GM12878 (cell line): ENCODE data around the gene IFNAR2. TPM values are rescaled to one million over a fixed set of nuclear protein-coding genes. Genes with fewer than 3 reads are reported as not detected.

ENCODE experiments used
- CHD2 ChIP-seq: IDR thresholded peaks from 2 replicates; pipeline ENCODE4 v1.6.1; 2011; ENCODE audit warnings: low read depth, low read length, improper control_type of control experiment, borderline replicate concordance
- EGR1 ChIP-seq, 2 experiments: IDR thresholded peaks; 1 replicate in 1 of 2; 2 replicates in 1 of 2; pipeline ENCODE4 v1.6.1; 2011 to 2012; ENCODE audit warnings: low read depth in 2 of 2, low read length in 2 of 2, borderline replicate concordance in 1 of 2, mild to moderate bottlenecking in 1 of 2, moderate library complexity in 1 of 2
- EP300 ChIP-seq, 2 experiments: fragments of 150-350 bp in 1 of 2; IDR thresholded peaks; 2 replicates each; pipeline ENCODE4 v1.6.1; 2011 to 2012; ENCODE audit warnings: low read depth in 2 of 2, low read length in 2 of 2, borderline replicate concordance in 1 of 2, improper control_type of control experiment in 1 of 2, inconsistent platforms in 1 of 2; ENCODE audit not compliant: control insufficient read depth in 1 of 2
- EZH2 ChIP-seq: IDR thresholded peaks from 2 replicates; pipeline ENCODE4 v1.6.1; 2012; ENCODE audit warnings: low read depth, mild to moderate bottlenecking, control low read depth, inconsistent platforms, low read length, borderline replicate concordance; ENCODE audit not compliant: control insufficient read depth
- KLF5 ChIP-seq: fragments of 450-650 bp; IDR thresholded peaks from 2 replicates; pipeline ENCODE4 v1.6.1; 2014; ENCODE audit warnings: mild to moderate bottlenecking; ENCODE audit not compliant: partially characterized antibody
- RB1 ChIP-seq: fragments of 450-650 bp; formaldehyde crosslinking; IDR thresholded peaks from 2 replicates; pipeline ENCODE4 v1.6.1; 2017; ENCODE audit warnings: mild to moderate bottlenecking, borderline replicate concordance
- SMARCA5 ChIP-seq: fragments of 450-650 bp; IDR thresholded peaks from 2 replicates; pipeline ENCODE4 v1.6.1; 2017; ENCODE audit warnings: mild to moderate bottlenecking
- ZNF207 ChIP-seq: fragments of 450-650 bp; IDR thresholded peaks from 2 replicates; pipeline ENCODE4 v1.6.1; 2014; ENCODE audit warnings: antibody characterized with exemption, mild to moderate bottlenecking, borderline replicate concordance
- polyA plus RNA-seq, 11 experiments: library from polyadenylated mRNA; depleted of rRNA in 4 of 11; unstranded in 6 of 11; stranded (reverse) in 5 of 11; fragments of >200 nt; fragmentation: Nextera tagmentation in 4 of 11; fragmentation: Illumina TruSeq in 1 of 11; extraction: Ambion mirVana in 4 of 11; extraction: Trizol in 1 of 11; gene quantifications; 1 replicate in 1 of 11; 2 replicates in 10 of 11; pipeline versions ENCODE4 v1.2.1 to v1.2.3, GENCODE V29; 2011 to 2016; ENCODE audit warnings: inconsistent platforms in 2 of 11, missing spikeins in 2 of 11, low read depth in 1 of 11
- total RNA-seq, 4 experiments: library from RNA; depleted of rRNA in 3 of 4; stranded (reverse); fragments of >200 nt in 3 of 4; fragmentation: Illumina TruSeq in 1 of 4; extraction: Trizol in 1 of 4; gene quantifications; 2 replicates each; pipeline versions ENCODE4 v1.2.1 to v1.2.3, GENCODE V29; 2013 to 2021
- TF ChIP-seq, protein P1 (sequence below): IDR thresholded peaks from 2 replicates; pipeline ENCODE4 v1.6.1; 2012; ENCODE audit warnings: mild to moderate bottlenecking, low read depth, low read length
- TF ChIP-seq, protein P2 (sequence below): fragments of 450-650 bp; IDR thresholded peaks from 2 replicates; pipeline ENCODE4 v1.6.1; 2018; ENCODE audit warnings: mild to moderate bottlenecking, low read depth, moderate library complexity; ENCODE audit not compliant: partially characterized antibody
- TF ChIP-seq, protein P3 (sequence below): IDR thresholded peaks from 2 replicates; pipeline ENCODE4 v1.6.1; 2012; ENCODE audit warnings: low read depth, low read length, improper control_type of control experiment
- TF ChIP-seq, protein P4 (sequence below), 3 experiments: IDR thresholded peaks in 2 of 3; conservative IDR thresholded peaks in 1 of 3; 2 replicates each; pipeline ENCODE4 v1.5.1; 2011; ENCODE audit warnings: low read depth in 3 of 3, low read length in 3 of 3, mild to moderate bottlenecking in 3 of 3, control low read depth in 2 of 3, moderate library complexity in 2 of 3, inconsistent platforms in 1 of 3, mixed read lengths in 1 of 3; ENCODE audit not compliant: control insufficient read depth in 2 of 3, insufficient read depth in 1 of 3; ENCODE audit errors: extremely low read depth in 1 of 3
- TF ChIP-seq, protein P5 (sequence below): IDR thresholded peaks from 2 replicates; pipeline ENCODE4 v1.6.1; 2012; ENCODE audit warnings: low read depth, low read length, improper control_type of control experiment
- TF ChIP-seq, protein P6 (sequence below): fragments of 450-650 bp; IDR thresholded peaks from 2 replicates; pipeline ENCODE4 v1.6.1; 2017; ENCODE audit warnings: borderline replicate concordance

IFNAR2 gene
- total and polyA plus RNA-seq, 10 of the 15 experiments (the other 5 are each of a cell fraction or from before 2014, with no cell fraction given) = 8.5 to 99.7 (median 58.1) TPM

DNA sequence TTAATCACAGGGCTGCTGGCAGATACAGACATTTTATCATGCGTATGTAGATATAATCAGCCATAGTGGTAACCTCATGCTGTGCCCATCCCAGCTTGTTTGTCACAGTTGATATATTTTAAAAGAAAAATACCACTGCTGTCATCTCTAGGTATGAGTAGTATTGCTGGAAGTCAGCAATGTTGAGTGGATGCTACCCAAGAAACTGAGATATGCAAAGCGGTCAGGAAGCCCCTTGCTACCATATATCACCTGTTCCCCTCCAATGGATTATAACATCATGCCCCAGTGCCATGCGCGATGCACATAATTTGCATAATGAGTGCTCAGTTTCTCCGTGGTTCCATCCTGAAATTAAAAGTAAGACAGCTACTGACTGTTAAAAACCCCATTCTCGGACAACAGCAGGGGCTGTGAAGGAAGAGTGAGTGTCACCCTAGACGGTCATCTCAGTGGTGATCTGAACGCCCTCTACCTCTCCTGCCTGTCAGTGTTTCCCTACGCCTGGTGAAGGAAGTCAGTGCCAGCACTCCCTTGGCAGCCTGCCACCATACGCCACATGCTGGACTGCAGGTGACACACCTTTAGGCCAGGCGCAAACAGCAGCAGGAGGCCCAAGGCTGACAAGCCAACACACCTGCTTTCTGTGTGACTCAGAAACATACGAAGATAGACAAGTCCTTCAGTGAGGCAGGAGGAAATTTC is 39.2 kb downstream of the IFNAR2 start (continued):
- TF ChIP-seq, protein P1, sequence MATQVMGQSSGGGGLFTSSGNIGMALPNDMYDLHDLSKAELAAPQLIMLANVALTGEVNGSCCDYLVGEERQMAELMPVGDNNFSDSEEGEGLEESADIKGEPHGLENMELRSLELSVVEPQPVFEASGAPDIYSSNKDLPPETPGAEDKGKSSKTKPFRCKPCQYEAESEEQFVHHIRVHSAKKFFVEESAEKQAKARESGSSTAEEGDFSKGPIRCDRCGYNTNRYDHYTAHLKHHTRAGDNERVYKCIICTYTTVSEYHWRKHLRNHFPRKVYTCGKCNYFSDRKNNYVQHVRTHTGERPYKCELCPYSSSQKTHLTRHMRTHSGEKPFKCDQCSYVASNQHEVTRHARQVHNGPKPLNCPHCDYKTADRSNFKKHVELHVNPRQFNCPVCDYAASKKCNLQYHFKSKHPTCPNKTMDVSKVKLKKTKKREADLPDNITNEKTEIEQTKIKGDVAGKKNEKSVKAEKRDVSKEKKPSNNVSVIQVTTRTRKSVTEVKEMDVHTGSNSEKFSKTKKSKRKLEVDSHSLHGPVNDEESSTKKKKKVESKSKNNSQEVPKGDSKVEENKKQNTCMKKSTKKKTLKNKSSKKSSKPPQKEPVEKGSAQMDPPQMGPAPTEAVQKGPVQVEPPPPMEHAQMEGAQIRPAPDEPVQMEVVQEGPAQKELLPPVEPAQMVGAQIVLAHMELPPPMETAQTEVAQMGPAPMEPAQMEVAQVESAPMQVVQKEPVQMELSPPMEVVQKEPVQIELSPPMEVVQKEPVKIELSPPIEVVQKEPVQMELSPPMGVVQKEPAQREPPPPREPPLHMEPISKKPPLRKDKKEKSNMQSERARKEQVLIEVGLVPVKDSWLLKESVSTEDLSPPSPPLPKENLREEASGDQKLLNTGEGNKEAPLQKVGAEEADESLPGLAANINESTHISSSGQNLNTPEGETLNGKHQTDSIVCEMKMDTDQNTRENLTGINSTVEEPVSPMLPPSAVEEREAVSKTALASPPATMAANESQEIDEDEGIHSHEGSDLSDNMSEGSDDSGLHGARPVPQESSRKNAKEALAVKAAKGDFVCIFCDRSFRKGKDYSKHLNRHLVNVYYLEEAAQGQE = no peak
- TF ChIP-seq, protein P2, sequence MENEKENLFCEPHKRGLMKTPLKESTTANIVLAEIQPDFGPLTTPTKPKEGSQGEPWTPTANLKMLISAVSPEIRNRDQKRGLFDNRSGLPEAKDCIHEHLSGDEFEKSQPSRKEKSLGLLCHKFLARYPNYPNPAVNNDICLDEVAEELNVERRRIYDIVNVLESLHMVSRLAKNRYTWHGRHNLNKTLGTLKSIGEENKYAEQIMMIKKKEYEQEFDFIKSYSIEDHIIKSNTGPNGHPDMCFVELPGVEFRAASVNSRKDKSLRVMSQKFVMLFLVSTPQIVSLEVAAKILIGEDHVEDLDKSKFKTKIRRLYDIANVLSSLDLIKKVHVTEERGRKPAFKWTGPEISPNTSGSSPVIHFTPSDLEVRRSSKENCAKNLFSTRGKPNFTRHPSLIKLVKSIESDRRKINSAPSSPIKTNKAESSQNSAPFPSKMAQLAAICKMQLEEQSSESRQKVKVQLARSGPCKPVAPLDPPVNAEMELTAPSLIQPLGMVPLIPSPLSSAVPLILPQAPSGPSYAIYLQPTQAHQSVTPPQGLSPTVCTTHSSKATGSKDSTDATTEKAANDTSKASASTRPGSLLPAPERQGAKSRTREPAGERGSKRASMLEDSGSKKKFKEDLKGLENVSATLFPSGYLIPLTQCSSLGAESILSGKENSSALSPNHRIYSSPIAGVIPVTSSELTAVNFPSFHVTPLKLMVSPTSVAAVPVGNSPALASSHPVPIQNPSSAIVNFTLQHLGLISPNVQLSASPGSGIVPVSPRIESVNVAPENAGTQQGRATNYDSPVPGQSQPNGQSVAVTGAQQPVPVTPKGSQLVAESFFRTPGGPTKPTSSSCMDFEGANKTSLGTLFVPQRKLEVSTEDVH = no peak
- TF ChIP-seq, protein P3, sequence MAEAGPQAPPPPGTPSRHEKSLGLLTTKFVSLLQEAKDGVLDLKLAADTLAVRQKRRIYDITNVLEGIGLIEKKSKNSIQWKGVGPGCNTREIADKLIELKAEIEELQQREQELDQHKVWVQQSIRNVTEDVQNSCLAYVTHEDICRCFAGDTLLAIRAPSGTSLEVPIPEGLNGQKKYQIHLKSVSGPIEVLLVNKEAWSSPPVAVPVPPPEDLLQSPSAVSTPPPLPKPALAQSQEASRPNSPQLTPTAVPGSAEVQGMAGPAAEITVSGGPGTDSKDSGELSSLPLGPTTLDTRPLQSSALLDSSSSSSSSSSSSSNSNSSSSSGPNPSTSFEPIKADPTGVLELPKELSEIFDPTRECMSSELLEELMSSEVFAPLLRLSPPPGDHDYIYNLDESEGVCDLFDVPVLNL = no peak
- TF ChIP-seq, protein P4, sequence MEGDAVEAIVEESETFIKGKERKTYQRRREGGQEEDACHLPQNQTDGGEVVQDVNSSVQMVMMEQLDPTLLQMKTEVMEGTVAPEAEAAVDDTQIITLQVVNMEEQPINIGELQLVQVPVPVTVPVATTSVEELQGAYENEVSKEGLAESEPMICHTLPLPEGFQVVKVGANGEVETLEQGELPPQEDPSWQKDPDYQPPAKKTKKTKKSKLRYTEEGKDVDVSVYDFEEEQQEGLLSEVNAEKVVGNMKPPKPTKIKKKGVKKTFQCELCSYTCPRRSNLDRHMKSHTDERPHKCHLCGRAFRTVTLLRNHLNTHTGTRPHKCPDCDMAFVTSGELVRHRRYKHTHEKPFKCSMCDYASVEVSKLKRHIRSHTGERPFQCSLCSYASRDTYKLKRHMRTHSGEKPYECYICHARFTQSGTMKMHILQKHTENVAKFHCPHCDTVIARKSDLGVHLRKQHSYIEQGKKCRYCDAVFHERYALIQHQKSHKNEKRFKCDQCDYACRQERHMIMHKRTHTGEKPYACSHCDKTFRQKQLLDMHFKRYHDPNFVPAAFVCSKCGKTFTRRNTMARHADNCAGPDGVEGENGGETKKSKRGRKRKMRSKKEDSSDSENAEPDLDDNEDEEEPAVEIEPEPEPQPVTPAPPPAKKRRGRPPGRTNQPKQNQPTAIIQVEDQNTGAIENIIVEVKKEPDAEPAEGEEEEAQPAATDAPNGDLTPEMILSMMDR (IDR thresholded peaks at IDR 0.05 in 2 of 3, conservative IDR thresholded peaks at IDR 0.05 in 1 of 3; ENCODE audit: control insufficient read depth in 2 of 3, extremely low read depth in 1 of 3, insufficient read depth in 1 of 3, low read depth in 3 of 3, low read length in 3 of 3) = peak in 2 of 3 experiments; percentile 13 to 18; a peak in 1 of 6 replicates
- TF ChIP-seq EGR1 (IDR thresholded peaks at IDR 0.05; ENCODE audit: borderline replicate concordance in 1 of 2, low read depth in 2 of 2, low read length in 2 of 2) = no peak
- no peak for TF ChIP-seq RB1
- TF ChIP-seq, protein P5, sequence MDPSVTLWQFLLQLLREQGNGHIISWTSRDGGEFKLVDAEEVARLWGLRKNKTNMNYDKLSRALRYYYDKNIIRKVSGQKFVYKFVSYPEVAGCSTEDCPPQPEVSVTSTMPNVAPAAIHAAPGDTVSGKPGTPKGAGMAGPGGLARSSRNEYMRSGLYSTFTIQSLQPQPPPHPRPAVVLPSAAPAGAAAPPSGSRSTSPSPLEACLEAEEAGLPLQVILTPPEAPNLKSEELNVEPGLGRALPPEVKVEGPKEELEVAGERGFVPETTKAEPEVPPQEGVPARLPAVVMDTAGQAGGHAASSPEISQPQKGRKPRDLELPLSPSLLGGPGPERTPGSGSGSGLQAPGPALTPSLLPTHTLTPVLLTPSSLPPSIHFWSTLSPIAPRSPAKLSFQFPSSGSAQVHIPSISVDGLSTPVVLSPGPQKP = no peak
- 0 out of 4 replicates have a peak, but pooled peaks of 1 of the 2 experiments have one; percentile 28 for TF ChIP-seq EP300 (IDR thresholded peaks at IDR 0.05; ENCODE audit: borderline replicate concordance in 1 of 2, control insufficient read depth in 1 of 2, low read depth in 2 of 2, low read length in 2 of 2)
- no peak for TF ChIP-seq CHD2
- peak; percentile 73; the same call in 1 of the 2 replicates for TF ChIP-seq SMARCA5
- TF ChIP-seq, protein P6, sequence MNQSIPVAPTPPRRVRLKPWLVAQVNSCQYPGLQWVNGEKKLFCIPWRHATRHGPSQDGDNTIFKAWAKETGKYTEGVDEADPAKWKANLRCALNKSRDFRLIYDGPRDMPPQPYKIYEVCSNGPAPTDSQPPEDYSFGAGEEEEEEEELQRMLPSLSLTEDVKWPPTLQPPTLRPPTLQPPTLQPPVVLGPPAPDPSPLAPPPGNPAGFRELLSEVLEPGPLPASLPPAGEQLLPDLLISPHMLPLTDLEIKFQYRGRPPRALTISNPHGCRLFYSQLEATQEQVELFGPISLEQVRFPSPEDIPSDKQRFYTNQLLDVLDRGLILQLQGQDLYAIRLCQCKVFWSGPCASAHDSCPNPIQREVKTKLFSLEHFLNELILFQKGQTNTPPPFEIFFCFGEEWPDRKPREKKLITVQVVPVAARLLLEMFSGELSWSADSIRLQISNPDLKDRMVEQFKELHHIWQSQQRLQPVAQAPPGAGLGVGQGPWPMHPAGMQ = no peak
- no peak for TF ChIP-seq ZNF207
- no peak for TF ChIP-seq EZH2
- TF ChIP-seq KLF5 = peak; percentile 32
